Suprapubic skin (tissue), 4 donors: ENCODE results near the gene USP32. TPM values are rescaled to one million over a fixed set of nuclear protein-coding genes. Genes with fewer than 3 reads are reported as not detected.

Experiments
- DNase-seq, 2 donors: peaks; one replicate each; pipeline ENCODE4 v3.0.0-alpha.2; 2019; ENCODE audit warnings: low spot score in 2 of 2
- H3K27ac ChIP-seq: fragments of 200-600 bp; sonication (generic); one replicate; pipeline ENCODE4 v1.5.1; 2019
- H3K27me3 ChIP-seq: fragments of 200-600 bp; sonication (generic); one replicate; pipeline ENCODE4 v1.5.1; 2019
- H3K36me3 ChIP-seq: fragments of 200-600 bp; sonication (generic); one replicate; pipeline ENCODE4 v1.5.1; 2019
- H3K4me1 ChIP-seq: fragments of 200-600 bp; sonication (generic); one replicate; pipeline ENCODE4 v1.5.1; 2019
- H3K4me3 ChIP-seq: fragments of 200-600 bp; sonication (generic); one replicate; pipeline ENCODE4 v1.5.1; 2019; ENCODE audit warnings: mild to moderate bottlenecking
- H3K9me3 ChIP-seq: fragments of 200-600 bp; sonication (generic); one replicate; pipeline ENCODE4 v1.5.1; 2019
- CTCF ChIP-seq, 2 donors: fragments of 200-600 bp in 1 of 2; fragments of 450-650 bp in 1 of 2; sonication (generic) in 1 of 2; IDR thresholded peaks; one replicate each; pipeline ENCODE4 v1.5.1; 2016 to 2019; ENCODE audit warnings: antibody characterized with exemption in 2 of 2, mild to moderate bottlenecking in 1 of 2, moderate library complexity in 1 of 2
- EP300 ChIP-seq: sonication (generic); formaldehyde crosslinking; IDR thresholded peaks from one replicate; pipeline ENCODE4 v1.6.1; 2017; ENCODE audit warnings: antibody characterized with exemption
- POLR2A ChIP-seq, 2 donors: fragments of 450-650 bp; IDR thresholded peaks; one replicate each; pipeline ENCODE4 v1.6.1; 2017; ENCODE audit warnings: antibody characterized with exemption in 2 of 2, mild to moderate bottlenecking in 2 of 2, moderate library complexity in 2 of 2
- POLR2AphosphoS5 ChIP-seq, 3 donors: sonication (generic); formaldehyde crosslinking; IDR thresholded peaks; one replicate each; pipeline ENCODE4 v1.6.1; 2017; ENCODE audit warnings: antibody characterized with exemption in 3 of 3
- WGBS: methylation state at CpG from one replicate; pipeline ENCODE4 v1.1.5; 2018; 5-methylcytosine and 5-hydroxymethylcytosine counted together
- total RNA-seq, 4 donors: library from RNA; depleted of rRNA; stranded (reverse); fragments of >200 nt; gene quantifications; one replicate each; pipeline ENCODE4 v1.1.0, GENCODE V29; 2016

The USP32 gene
- total RNA-seq, 4 donors from 2014 or later: 58.3 to 74.5 (median 62.0) TPM

GRCh38 chr17:60280673-60281072, 111.3 kb downstream of the USP32 start:
- TF ChIP-seq EP300 (no peak), CTCF (IDR thresholded peaks at IDR 0.05) (no peak), POLR2A (IDR thresholded peaks at IDR 0.05) (no peak), POLR2AphosphoS5 (IDR thresholded peaks at IDR 0.05) (no peak)
- Histone ChIP-seq H3K27ac (no peak overlapping the region), H3K4me1 (no peaks in the 10 kb centered on the region), H3K27me3 (no peaks in the 10 kb centered on the region), H3K9me3 (no peaks in the 10 kb centered on the region), H3K4me3 (no peak overlapping the region), H3K36me3 (peaks cover under 1% of the 10 kb centered on the region)
- DNase-seq: no peak

GRCh38 chr17:60278237-60278636, 113.7 kb downstream of the USP32 start:
- no peaks in the 10 kb centered on the region for H3K9me3 ChIP-seq
- no peak for TF ChIP-seq EP300
- TF ChIP-seq POLR2A (IDR thresholded peaks at IDR 0.05): no peak
- no peaks in the 10 kb centered on the region for H3K27me3 ChIP-seq
- H3K4me3 ChIP-seq: no peak overlapping the region
- H3K4me1 ChIP-seq: no peaks in the 10 kb centered on the region
- H3K36me3 ChIP-seq: no peaks in the 10 kb centered on the region
- no peak overlapping the region for H3K27ac ChIP-seq
- DNase-seq: no peak
- WGBS: 94% methylated on average over 2 of the region's 2 CpGs

- DNase-seq: no peak
- TF ChIP-seq EP300 (no peak), POLR2AphosphoS5 (IDR thresholded peaks at IDR 0.05) (no peak), POLR2A (IDR thresholded peaks at IDR 0.05) (no peak), CTCF (IDR thresholded peaks at IDR 0.05) (no peak)
- WGBS: 85% methylated on average over 1 of the region's 1 CpG
These were observed 114.7 kb downstream of the USP32 start for GRCh38 chr17:60277258-60277657.

GRCh38 chr17:60269417-60269816, 122.5 kb downstream of the USP32 start:
- Histone ChIP-seq H3K36me3 (peaks cover 30% of the 10 kb centered on the region), H3K27ac (no peak overlapping the region), H3K4me1 (no peaks in the 10 kb centered on the region), H3K27me3 (no peaks in the 10 kb centered on the region), H3K9me3 (no peaks in the 10 kb centered on the region), H3K4me3 (no peak overlapping the region)
- no peak for TF ChIP-seq CTCF (IDR thresholded peaks at IDR 0.05)
- no peak for TF ChIP-seq EP300
- no peak for TF ChIP-seq POLR2A (IDR thresholded peaks at IDR 0.05)
- TF ChIP-seq POLR2AphosphoS5 (IDR thresholded peaks at IDR 0.05): no peak
- 60% methylated on average over 1 of the region's 1 CpG for WGBS
- no peak for DNase-seq

More at GRCh38 chr17:60277258-60277657, 114.7 kb downstream of the USP32 start:
- H3K4me1 ChIP-seq: no peaks in the 10 kb centered on the region
- H3K4me3 ChIP-seq: no peak overlapping the region
- H3K27ac ChIP-seq: no peak overlapping the region
- no peaks in the 10 kb centered on the region for H3K36me3 ChIP-seq
- H3K9me3 ChIP-seq: no peaks in the 10 kb centered on the region
- no peaks in the 10 kb centered on the region for H3K27me3 ChIP-seq

- no peaks in the 10 kb centered on the region for H3K27me3 ChIP-seq
- no peaks in the 10 kb centered on the region for H3K4me1 ChIP-seq
- peaks cover 44% of the 10 kb centered on the region for H3K36me3 ChIP-seq
- no peak overlapping the region for H3K4me3 ChIP-seq
- no peak for TF ChIP-seq POLR2A (IDR thresholded peaks at IDR 0.05)
- TF ChIP-seq POLR2AphosphoS5 (IDR thresholded peaks at IDR 0.05): no peak
- TF ChIP-seq CTCF (IDR thresholded peaks at IDR 0.05): no peak
- TF ChIP-seq EP300: no peak
- DNase-seq: no peak
- no peaks in the 10 kb centered on the region for H3K9me3 ChIP-seq
- H3K27ac ChIP-seq: no peak overlapping the region
- WGBS: 96% methylated on average over 1 of the region's 1 CpG
These were observed 131.4 kb downstream of the USP32 start for GRCh38 chr17:60260540-60260939.

- no peak overlapping the region for H3K27ac ChIP-seq
- H3K9me3 ChIP-seq: no peaks in the 10 kb centered on the region
- peaks cover 42% of the 10 kb centered on the region for H3K36me3 ChIP-seq
- H3K4me3 ChIP-seq: no peak overlapping the region
- WGBS: 95% methylated on average over 3 of the region's 3 CpGs
- no peak for TF ChIP-seq POLR2A (IDR thresholded peaks at IDR 0.05)
- no peak for TF ChIP-seq EP300
- no peak for TF ChIP-seq CTCF (IDR thresholded peaks at IDR 0.05)
- no peak for TF ChIP-seq POLR2AphosphoS5 (IDR thresholded peaks at IDR 0.05)
- DNase-seq: no peak
- H3K27me3 ChIP-seq: no peaks in the 10 kb centered on the region
- no peaks in the 10 kb centered on the region for H3K4me1 ChIP-seq
These were observed 133.6 kb downstream of the USP32 start for GRCh38 chr17:60258313-60258712.
